Measurements from ENCODE around the gene RHPN2. TPM values are rescaled to one million over a fixed set of nuclear protein-coding genes. Genes with fewer than 3 reads are reported as not detected.
"Not testable (repeated sequence)": the region's sequence is repeated elsewhere in the genome, so short reads cannot be mapped to it uniquely, and the experiment has no call there.

Gene RHPN2
- total and polyA plus RNA-seq, 4 donors, result 3.7 to 10.3 (median 9.6) TPM

DNA sequence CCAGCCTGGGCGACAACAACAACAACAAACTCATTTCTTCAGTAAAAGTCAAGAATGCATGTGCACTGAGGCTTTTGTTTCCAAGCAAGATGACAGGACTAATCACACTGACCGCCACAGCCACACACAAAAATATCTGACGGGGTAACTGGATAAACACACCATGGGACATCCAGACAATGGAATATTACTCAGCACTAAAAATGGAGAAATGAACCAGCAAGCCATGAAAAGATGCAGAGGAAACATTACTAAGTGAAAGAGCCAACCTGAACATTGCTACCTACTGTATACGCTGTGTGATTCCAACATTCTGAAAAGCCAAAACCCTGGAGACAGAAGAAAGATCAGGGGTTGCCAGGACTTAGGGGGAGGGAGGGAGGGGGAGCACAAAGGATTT lies 56.0 kb downstream of the RHPN2 start:
- Histone ChIP-seq H3K4me1 (ENCODE audit: control insufficient read depth, insufficient read depth, low read length) (no peaks in the 10 kb centered on the region), H3K9me3 (ENCODE audit: control insufficient read depth, insufficient read depth, low read length) (no peaks in the 10 kb centered on the region), H3K27ac (ENCODE audit: low read depth, low read length) (no peak overlapping the region), H3K4me3 (ENCODE audit: low read depth, low read length) (no peak overlapping the region), H3K27me3 (ENCODE audit: control insufficient read depth, insufficient read depth, low read length) (no peaks in the 10 kb centered on the region), H3K36me3 (ENCODE audit: control insufficient read depth, insufficient read depth, low read length) (peaks cover 13% of the 10 kb centered on the region)
- DNase-seq (ENCODE audit: low read depth in 4 of 6, low spot score in 6 of 6), result no peak
- 94% methylated on average over 2 of the region's 4 CpGs for WGBS (ENCODE audit: insufficient coverage)

DNA sequence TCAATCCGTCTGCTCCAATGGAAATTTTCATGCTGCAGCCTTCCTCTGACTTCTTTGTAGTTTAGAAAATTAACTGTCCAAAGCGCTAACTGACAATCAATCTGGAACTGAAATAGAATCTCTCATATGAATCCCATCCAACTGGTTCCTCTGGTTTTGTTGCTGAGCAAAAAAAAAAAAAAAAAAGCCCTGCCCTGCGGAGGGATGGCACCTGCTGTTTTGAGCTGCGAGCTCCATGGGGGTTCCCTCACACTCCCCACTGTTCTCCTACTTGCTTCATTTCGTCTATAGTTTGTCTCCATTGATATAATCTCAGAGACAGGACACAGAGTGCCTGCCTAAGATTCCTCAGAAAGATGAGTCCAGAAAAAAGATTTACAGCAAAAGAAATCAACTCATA lies 59.2 kb downstream of the RHPN2 start:
- H3K27me3 ChIP-seq (ENCODE audit: control insufficient read depth, insufficient read depth, low read length), result no peaks in the 10 kb centered on the region
- H3K9me3 ChIP-seq (ENCODE audit: control insufficient read depth, insufficient read depth, low read length), result no peaks in the 10 kb centered on the region
- H3K36me3 ChIP-seq (ENCODE audit: control insufficient read depth, insufficient read depth, low read length), result peaks cover 9% of the 10 kb centered on the region
- peaks cover 11% of the 10 kb centered on the region for H3K4me1 ChIP-seq (ENCODE audit: control insufficient read depth, insufficient read depth, low read length)
- WGBS (ENCODE audit: insufficient coverage), result 50% methylated on average over 1 of the region's 5 CpGs
- H3K4me3 ChIP-seq (ENCODE audit: low read depth, low read length), result no peak overlapping the region
- H3K27ac ChIP-seq (ENCODE audit: low read depth, low read length), result no peak overlapping the region
- DNase-seq (ENCODE audit: low read depth in 4 of 6, low spot score in 6 of 6), result no peak

DNA sequence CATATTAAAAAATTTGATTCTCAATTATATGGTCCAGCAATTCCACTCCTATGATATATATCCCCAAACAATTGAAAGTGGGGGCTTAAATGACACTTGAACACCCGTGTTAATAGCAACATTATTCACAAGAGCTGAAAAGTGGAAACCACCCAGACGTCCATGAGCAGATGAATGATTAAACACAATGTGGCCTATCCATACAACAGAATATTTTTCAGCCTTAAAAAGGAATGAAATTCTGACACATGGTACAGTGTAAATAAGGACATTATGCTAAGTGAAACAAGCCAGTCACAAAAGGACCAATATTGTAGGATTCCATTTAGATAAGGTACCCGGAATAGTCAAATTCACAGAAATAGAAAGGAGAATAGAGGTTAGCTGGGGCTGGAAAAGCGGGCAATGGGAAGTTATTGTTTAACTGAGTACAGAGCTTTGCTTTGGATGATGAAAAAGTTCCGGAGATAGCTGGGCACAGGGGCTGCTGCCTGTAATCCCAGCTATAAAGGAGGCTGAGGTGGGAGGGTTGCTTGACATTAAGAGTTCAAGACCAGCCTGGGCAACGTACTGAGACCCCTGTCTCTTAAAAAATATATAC lies 61.2 kb downstream of the RHPN2 start:
- DNase-seq (ENCODE audit: low read depth in 4 of 6, low spot score in 6 of 6); H3K27ac ChIP-seq (ENCODE audit: low read depth, low read length); H3K4me3 ChIP-seq (ENCODE audit: low read depth, low read length); H3K27me3 ChIP-seq (ENCODE audit: control insufficient read depth, insufficient read depth, low read length); H3K9me3 ChIP-seq (ENCODE audit: control insufficient read depth, insufficient read depth, low read length): not testable (repeated sequence)
- Histone ChIP-seq H3K36me3 (ENCODE audit: control insufficient read depth, insufficient read depth, low read length) (peaks cover 21% of the 10 kb centered on the region), H3K4me1 (ENCODE audit: control insufficient read depth, insufficient read depth, low read length) (peaks cover 11% of the 10 kb centered on the region)
- WGBS (ENCODE audit: insufficient coverage), result 100% methylated on average over 2 of the region's 6 CpGs

DNA sequence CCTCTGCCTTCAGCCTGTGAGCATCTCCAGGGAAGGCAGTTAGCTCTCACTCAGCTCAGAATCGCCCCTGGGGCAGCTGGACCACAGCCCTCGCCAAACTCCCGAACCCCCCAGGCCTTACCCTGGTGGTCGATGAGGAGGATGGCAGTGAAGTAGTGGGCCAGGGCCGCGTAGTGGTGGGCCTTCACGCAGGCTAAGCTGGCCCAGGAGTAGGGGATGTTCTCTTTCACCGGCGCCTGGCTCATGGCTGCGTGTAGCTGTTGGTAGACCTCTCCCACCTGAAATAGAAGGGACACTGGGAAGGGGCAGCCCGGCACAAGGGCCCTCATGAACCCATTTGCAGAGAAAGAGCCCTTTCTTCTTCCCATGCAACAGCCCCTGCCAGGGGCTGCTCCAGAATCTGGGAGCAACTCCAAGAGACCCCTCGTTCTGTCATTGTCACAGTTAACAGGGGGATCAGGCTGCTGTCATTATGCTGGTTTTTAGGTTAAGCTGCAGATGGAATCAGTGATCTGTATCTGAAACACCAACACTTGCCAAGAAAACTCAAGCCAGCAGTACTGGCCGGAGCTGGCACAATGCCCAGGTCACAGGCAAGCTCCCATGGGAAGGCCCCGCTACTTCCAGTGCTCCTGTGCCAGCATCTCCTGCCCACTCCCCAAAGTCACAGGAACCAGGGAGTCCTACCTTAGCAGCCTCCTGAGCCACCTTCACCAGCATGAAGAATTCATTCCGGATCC lies 62.4 kb downstream of the RHPN2 start:
- Histone ChIP-seq H3K4me1 (ENCODE audit: control insufficient read depth, insufficient read depth, low read length) (peaks cover 11% of the 10 kb centered on the region), H3K36me3 (ENCODE audit: control insufficient read depth, insufficient read depth, low read length) (peaks cover 25% of the 10 kb centered on the region)
- not testable (repeated sequence) for H3K9me3 ChIP-seq (ENCODE audit: control insufficient read depth, insufficient read depth, low read length); H3K27ac ChIP-seq (ENCODE audit: low read depth, low read length); H3K27me3 ChIP-seq (ENCODE audit: control insufficient read depth, insufficient read depth, low read length); H3K4me3 ChIP-seq (ENCODE audit: low read depth, low read length)
- 73% methylated on average over 11 of the region's 15 CpGs for WGBS (ENCODE audit: insufficient coverage)
- DNase-seq (ENCODE audit: low read depth in 4 of 6, low spot score in 6 of 6), result peak in 2 of 6 donors; percentile 28 to 32

DNA sequence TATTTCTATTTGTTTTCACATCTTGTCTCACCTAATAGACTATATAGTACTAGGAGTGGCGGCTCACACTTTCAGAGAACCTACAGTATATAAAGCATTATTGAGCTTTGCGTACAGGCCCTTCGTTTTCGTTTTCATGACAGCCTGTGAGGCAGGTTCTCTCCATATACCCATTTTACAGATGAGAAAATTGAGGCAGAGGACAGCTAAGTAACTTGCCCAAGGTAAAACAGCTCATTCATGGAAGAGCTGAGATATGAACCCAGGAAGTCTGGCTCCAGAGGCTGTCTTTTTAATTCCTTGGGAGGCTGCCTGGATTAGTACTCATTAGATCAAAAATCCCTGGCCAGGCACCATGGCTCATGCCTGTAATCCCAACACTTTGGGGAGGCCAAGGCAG lies 63.8 kb downstream of the RHPN2 start:
- Histone ChIP-seq H3K27me3 (ENCODE audit: control insufficient read depth, insufficient read depth, low read length) (no peaks in the 10 kb centered on the region), H3K4me3 (ENCODE audit: low read depth, low read length) (no peak overlapping the region), H3K36me3 (ENCODE audit: control insufficient read depth, insufficient read depth, low read length) (peaks cover 26% of the 10 kb centered on the region), H3K4me1 (ENCODE audit: control insufficient read depth, insufficient read depth, low read length) (peaks cover 11% of the 10 kb centered on the region), H3K27ac (ENCODE audit: low read depth, low read length) (no peak overlapping the region), H3K9me3 (ENCODE audit: control insufficient read depth, insufficient read depth, low read length) (no peaks in the 10 kb centered on the region)
- DNase-seq (ENCODE audit: low read depth in 4 of 6, low spot score in 6 of 6), result no peak
- WGBS (ENCODE audit: insufficient coverage), result no CpG with 5 or more reads among the region's 4 CpGs

DNA sequence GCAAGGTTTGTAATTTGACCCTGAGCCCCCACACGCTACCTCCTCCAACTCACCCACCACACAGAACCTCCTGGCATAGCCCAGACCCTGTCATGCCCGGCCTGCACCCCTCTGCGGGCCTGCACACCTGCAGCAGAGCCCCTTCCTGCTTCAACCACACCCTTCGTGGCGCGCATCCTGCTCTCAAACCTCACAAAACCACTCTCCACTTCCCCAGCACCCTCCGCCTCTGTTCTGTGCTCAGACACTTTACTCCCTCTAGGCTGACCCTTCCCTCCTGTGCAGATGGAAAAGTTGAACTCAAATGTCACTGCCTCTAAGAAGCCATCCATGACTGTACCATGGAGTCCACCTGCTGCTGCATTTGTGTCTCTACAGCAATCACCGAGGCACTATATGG lies 64.2 kb downstream of the RHPN2 start:
- H3K9me3 ChIP-seq (ENCODE audit: control insufficient read depth, insufficient read depth, low read length), result no peaks in the 10 kb centered on the region
- no peak for DNase-seq (ENCODE audit: low read depth in 4 of 6, low spot score in 6 of 6)
- H3K27ac ChIP-seq (ENCODE audit: low read depth, low read length), result no peak overlapping the region
- H3K4me1 ChIP-seq (ENCODE audit: control insufficient read depth, insufficient read depth, low read length), result peaks cover 11% of the 10 kb centered on the region
- H3K27me3 ChIP-seq (ENCODE audit: control insufficient read depth, insufficient read depth, low read length), result no peaks in the 10 kb centered on the region
- no peak overlapping the region for H3K4me3 ChIP-seq (ENCODE audit: low read depth, low read length)
- peaks cover 27% of the 10 kb centered on the region for H3K36me3 ChIP-seq (ENCODE audit: control insufficient read depth, insufficient read depth, low read length)
- 93% methylated on average over 7 of the region's 8 CpGs for WGBS (ENCODE audit: insufficient coverage)

DNA sequence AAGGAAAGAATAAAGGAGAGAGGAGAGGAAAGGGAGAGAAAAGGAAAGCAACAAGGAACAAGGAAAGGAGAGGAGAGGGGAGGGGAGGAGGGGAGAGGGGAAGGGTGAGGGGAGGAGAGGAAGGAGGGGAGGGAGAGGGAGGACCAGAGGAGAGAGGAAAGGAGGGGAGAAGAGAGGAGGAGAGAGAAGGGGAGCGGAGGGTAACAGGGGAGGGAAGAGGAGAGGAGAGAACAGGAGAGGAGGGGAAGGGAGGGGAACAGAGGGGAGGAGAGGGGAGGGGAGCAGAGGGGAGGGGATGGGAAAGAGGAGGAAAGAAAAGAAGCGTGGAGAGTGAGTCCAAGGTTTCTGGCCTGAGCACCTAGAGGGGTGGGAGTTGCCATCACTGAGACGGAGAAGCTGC lies 66.0 kb downstream of the RHPN2 start:
- Histone ChIP-seq H3K36me3 (ENCODE audit: control insufficient read depth, insufficient read depth, low read length) (peaks cover 30% of the 10 kb centered on the region), H3K4me3 (ENCODE audit: low read depth, low read length) (no peak overlapping the region), H3K27me3 (ENCODE audit: control insufficient read depth, insufficient read depth, low read length) (no peaks in the 10 kb centered on the region), H3K27ac (ENCODE audit: low read depth, low read length) (no peak overlapping the region), H3K4me1 (ENCODE audit: control insufficient read depth, insufficient read depth, low read length) (peaks cover 11% of the 10 kb centered on the region), H3K9me3 (ENCODE audit: control insufficient read depth, insufficient read depth, low read length) (no peaks in the 10 kb centered on the region)
- WGBS (ENCODE audit: insufficient coverage), result 84% methylated on average over 3 of the region's 3 CpGs
- no peak for DNase-seq (ENCODE audit: low read depth in 4 of 6, low spot score in 6 of 6)

DNA sequence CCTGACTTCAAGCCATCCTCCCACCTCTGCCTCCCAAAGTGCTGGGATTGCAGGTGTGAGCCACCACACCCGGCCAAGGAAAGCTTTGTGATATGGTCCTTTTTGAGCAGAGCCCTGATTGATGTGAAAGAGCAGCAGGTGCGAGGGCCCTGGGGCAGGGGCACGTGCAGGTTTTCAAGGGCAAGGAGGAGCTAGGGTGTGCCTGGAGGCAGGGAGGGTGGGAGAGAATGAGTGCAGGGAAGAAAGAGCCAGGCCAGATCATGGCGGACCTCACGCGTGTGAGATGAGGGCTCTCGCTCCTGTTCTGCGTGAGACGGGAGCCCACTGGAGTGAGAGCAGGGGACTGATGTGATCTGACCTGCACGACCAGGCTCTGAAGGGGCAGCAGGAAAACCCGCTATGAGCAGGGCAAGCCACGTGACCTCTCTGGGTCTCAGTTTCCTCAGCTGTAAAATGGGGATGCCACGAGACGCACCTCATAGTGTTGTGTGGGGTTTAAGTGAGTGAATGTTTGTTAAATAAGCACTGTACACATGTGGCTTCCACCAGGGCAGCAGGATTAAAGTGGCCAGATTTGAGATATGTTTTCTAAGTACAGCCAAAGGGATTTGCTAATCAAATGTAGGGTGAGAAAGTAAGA lies 66.9 kb downstream of the RHPN2 start:
- H3K27ac ChIP-seq (ENCODE audit: low read depth, low read length), result no peak overlapping the region
- no peak for DNase-seq (ENCODE audit: low read depth in 4 of 6, low spot score in 6 of 6)
- H3K27me3 ChIP-seq (ENCODE audit: control insufficient read depth, insufficient read depth, low read length), result no peaks in the 10 kb centered on the region
- 90% methylated on average over 13 of the region's 14 CpGs for WGBS (ENCODE audit: insufficient coverage)
- H3K4me3 ChIP-seq (ENCODE audit: low read depth, low read length), result no peak overlapping the region
- peaks cover 11% of the 10 kb centered on the region for H3K4me1 ChIP-seq (ENCODE audit: control insufficient read depth, insufficient read depth, low read length)
- H3K36me3 ChIP-seq (ENCODE audit: control insufficient read depth, insufficient read depth, low read length), result peaks cover 30% of the 10 kb centered on the region
- H3K9me3 ChIP-seq (ENCODE audit: control insufficient read depth, insufficient read depth, low read length), result no peaks in the 10 kb centered on the region

DNA sequence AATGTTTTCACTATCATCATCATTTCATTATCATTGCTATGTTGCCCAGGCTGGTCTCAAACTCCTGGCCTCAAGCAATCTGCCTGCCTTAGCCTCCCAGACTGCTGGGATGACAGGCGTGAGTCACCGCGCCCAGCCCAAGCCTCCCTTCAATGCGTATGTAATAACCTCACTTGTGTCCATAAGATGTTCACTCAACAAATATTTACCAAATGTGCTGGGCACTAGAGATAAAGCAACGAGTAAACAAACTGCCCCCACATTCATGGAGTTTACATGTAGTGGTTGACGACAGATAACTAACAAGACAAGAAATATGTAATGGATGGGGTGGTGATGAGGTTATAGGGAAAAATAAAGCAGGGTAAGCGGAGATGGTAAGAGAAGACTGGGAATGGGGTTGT lies 67.6 kb downstream of the RHPN2 start:
- H3K4me3 ChIP-seq (ENCODE audit: low read depth, low read length); H3K9me3 ChIP-seq (ENCODE audit: control insufficient read depth, insufficient read depth, low read length); H3K4me1 ChIP-seq (ENCODE audit: control insufficient read depth, insufficient read depth, low read length); DNase-seq (ENCODE audit: low read depth in 4 of 6, low spot score in 6 of 6); H3K27me3 ChIP-seq (ENCODE audit: control insufficient read depth, insufficient read depth, low read length); H3K27ac ChIP-seq (ENCODE audit: low read depth, low read length): not testable (repeated sequence)
- 79% methylated on average over 2 of the region's 7 CpGs for WGBS (ENCODE audit: insufficient coverage)
- H3K36me3 ChIP-seq (ENCODE audit: control insufficient read depth, insufficient read depth, low read length), result peaks cover 30% of the 10 kb centered on the region

DNA sequence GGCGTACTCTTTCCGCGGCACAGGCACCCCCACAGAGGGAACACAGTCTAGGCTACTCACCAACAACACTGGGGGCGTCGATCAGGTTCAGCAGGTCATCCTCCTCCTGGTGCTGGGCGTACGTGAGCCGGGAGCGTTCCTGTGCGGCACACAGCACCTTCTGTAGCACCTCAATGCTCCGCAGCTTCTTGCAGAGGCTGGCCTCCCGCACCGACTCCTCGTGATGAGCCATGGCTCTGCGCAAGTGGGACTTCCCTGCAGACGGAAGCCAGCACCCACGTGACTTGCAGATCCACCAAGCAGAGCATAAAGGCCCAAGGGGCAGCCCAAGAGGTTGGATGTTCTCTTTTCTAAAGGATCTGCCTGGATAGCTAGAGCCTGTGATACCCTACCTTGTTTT lies 68.7 kb downstream of the RHPN2 start:
- H3K27me3 ChIP-seq (ENCODE audit: control insufficient read depth, insufficient read depth, low read length); DNase-seq (ENCODE audit: low read depth in 4 of 6, low spot score in 6 of 6); H3K9me3 ChIP-seq (ENCODE audit: control insufficient read depth, insufficient read depth, low read length); H3K4me1 ChIP-seq (ENCODE audit: control insufficient read depth, insufficient read depth, low read length); H3K27ac ChIP-seq (ENCODE audit: low read depth, low read length); H3K4me3 ChIP-seq (ENCODE audit: low read depth, low read length): not testable (repeated sequence)
- H3K36me3 ChIP-seq (ENCODE audit: control insufficient read depth, insufficient read depth, low read length), result peaks cover 35% of the 10 kb centered on the region
- 98% methylated on average over 17 of the region's 17 CpGs for WGBS (ENCODE audit: insufficient coverage)
